22Rv1 (cell line): ENCODE results near the gene GSG1L.

Experiments
- ZFX ChIP-seq: fragments of 450-650 bp; IDR thresholded peaks from 2 replicates; pipeline ENCODE4 v1.6.1; 2017; ENCODE audit warnings: antibody characterized with exemption, borderline replicate concordance
- TF ChIP-seq, protein P1 (sequence below): fragments of 450-650 bp; IDR thresholded peaks from 2 replicates; pipeline ENCODE4 v1.5.1; 2017; ENCODE audit warnings: mild to moderate bottlenecking

DNA sequence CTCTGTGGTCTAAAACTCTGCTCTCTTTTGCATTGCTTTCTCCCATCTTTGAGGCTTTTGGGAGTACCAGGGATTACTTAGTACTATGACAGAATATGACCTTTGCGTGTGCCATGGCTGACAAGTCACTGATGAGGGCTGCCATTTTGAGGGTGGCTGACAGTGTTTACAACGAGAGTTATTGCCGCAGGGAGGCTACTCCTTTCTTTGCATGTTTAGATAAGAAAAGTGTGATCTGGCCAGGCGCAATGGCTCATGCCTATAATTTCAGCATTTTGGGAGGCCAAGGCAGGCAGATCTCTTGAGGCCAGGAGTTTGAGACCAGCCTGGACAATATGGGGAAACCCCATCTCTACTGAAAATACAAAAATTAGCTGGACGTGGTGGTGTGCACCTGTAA is 77.5 kb downstream of the GSG1L start:
- TF ChIP-seq, protein P1, sequence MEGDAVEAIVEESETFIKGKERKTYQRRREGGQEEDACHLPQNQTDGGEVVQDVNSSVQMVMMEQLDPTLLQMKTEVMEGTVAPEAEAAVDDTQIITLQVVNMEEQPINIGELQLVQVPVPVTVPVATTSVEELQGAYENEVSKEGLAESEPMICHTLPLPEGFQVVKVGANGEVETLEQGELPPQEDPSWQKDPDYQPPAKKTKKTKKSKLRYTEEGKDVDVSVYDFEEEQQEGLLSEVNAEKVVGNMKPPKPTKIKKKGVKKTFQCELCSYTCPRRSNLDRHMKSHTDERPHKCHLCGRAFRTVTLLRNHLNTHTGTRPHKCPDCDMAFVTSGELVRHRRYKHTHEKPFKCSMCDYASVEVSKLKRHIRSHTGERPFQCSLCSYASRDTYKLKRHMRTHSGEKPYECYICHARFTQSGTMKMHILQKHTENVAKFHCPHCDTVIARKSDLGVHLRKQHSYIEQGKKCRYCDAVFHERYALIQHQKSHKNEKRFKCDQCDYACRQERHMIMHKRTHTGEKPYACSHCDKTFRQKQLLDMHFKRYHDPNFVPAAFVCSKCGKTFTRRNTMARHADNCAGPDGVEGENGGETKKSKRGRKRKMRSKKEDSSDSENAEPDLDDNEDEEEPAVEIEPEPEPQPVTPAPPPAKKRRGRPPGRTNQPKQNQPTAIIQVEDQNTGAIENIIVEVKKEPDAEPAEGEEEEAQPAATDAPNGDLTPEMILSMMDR: no peak
- no peak for TF ChIP-seq ZFX
